C4-2B (cell line): ENCODE results near the gene IFITM1.
"Not testable (repeated sequence)": the region's sequence is repeated elsewhere in the genome, so short reads cannot be mapped to it uniquely, and the experiment has no call there.

Experiments
- H3K27ac ChIP-seq: fragments of 450-650 bp; 2 replicates; pipeline ENCODE4 v1.5.1; 2017
- ZFX ChIP-seq: fragments of 450-650 bp; IDR thresholded peaks from 2 replicates; pipeline ENCODE4 v1.6.1; 2017
- TF ChIP-seq, protein P1 (sequence below): fragments of 450-650 bp; conservative IDR thresholded peaks from 2 replicates; pipeline ENCODE4 v1.5.1; 2017; ENCODE audit warnings: mild to moderate bottlenecking

The IFITM1 gene

GRCh38 chr11:313304-313786 lies 495 bp upstream of the IFITM1 start:
- H3K27ac ChIP-seq = peak overlapping the region; percentile 44
- TF ChIP-seq, protein P1, sequence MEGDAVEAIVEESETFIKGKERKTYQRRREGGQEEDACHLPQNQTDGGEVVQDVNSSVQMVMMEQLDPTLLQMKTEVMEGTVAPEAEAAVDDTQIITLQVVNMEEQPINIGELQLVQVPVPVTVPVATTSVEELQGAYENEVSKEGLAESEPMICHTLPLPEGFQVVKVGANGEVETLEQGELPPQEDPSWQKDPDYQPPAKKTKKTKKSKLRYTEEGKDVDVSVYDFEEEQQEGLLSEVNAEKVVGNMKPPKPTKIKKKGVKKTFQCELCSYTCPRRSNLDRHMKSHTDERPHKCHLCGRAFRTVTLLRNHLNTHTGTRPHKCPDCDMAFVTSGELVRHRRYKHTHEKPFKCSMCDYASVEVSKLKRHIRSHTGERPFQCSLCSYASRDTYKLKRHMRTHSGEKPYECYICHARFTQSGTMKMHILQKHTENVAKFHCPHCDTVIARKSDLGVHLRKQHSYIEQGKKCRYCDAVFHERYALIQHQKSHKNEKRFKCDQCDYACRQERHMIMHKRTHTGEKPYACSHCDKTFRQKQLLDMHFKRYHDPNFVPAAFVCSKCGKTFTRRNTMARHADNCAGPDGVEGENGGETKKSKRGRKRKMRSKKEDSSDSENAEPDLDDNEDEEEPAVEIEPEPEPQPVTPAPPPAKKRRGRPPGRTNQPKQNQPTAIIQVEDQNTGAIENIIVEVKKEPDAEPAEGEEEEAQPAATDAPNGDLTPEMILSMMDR = no peak
- no peak; the same call in 1 of the 2 replicates for TF ChIP-seq ZFX

DNA sequence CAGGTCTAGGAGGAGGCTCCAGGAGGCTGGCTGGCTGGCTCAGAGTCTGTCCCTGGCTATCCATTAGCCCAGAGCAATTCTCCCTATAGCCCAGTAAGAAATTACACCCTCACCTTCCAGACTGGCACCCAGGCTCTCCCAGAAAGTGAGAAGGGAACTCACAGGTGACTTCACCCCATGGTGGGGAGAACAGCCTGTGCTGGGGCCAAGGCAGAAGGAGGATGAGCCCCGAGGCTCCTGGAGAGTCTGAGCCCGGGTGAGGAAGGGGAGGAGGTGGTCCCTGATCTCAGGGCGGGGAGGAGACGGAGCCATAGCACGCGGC lies 675 bp downstream of the IFITM1 start:
- not testable (repeated sequence) for H3K27ac ChIP-seq

DNA sequence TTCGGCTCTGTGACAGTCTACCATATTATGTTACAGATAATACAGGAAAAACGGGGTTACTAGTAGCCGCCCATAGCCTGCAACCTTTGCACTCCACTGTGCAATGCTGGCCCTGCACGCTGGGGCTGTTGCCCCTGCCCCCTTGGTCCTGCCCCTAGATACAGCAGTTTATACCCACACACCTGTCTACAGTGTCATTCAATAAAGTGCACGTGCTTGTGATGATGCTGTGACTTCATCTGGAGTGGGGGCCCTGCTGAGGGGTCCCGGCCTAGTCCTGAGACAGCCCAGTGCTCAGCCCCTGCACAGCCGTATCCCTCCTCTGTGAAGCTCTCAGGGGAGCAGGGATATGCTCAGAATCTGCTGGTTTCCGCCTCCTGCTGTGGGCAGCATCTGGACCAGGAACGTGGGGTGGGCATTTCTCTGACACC lies 1.2 kb downstream of the IFITM1 start:
- no peak for TF ChIP-seq ZFX
- TF ChIP-seq, protein P1 = no peak
- no peak overlapping the region for H3K27ac ChIP-seq

GRCh38 chr11:315516-315994 lies 1.7 kb downstream of the IFITM1 start:
- no peak for TF ChIP-seq ZFX
- TF ChIP-seq, protein P1 = no peak
- no peak overlapping the region for H3K27ac ChIP-seq

- no peak overlapping the region for H3K27ac ChIP-seq
- TF ChIP-seq ZFX = no peak
- TF ChIP-seq, protein P1 = no peak
Observed at GRCh38 chr11:316031-316701, 2.3 kb downstream of the IFITM1 start.

GRCh38 chr11:316891-317301 lies 3.1 kb downstream of the IFITM1 start:
- no peak overlapping the region for H3K27ac ChIP-seq
- TF ChIP-seq, protein P1 = no peak
- no peak for TF ChIP-seq ZFX

DNA sequence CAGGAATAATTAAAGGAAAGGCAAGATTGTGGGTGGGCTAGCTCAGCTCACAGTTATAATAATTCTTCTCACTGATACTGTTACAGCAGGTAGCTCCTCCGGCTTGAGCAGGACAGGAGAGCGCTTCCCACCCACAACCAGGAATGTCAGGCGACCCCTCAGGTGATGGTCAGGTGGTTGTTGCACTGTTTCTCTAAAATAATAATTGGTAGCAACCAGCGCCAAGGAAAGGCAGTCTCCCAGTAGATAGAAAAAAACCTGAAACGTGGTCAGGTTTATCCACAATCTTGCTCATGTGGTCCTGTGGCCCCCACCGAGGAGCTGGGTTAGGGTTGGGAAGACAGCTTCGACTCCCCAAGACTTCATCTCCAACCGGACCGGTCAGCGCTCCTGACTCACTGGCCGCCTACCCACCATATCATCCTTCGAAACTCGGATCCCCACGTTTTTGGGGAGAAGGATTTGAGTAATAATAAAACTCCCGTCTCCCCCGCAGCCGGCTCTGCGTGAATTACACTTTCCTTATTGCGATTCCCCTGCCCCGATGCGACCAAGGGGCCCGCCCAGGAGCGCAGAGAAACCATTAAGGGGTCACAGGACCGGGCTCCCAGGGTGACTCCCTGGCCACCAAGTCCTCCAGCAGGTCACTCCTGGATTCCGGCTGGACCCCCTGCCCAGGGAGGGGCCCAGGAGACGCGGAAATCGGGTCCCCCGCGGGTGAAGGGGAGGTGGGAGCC lies 4.0 kb downstream of the IFITM1 start:
- H3K27ac ChIP-seq = not testable (repeated sequence)

DNA sequence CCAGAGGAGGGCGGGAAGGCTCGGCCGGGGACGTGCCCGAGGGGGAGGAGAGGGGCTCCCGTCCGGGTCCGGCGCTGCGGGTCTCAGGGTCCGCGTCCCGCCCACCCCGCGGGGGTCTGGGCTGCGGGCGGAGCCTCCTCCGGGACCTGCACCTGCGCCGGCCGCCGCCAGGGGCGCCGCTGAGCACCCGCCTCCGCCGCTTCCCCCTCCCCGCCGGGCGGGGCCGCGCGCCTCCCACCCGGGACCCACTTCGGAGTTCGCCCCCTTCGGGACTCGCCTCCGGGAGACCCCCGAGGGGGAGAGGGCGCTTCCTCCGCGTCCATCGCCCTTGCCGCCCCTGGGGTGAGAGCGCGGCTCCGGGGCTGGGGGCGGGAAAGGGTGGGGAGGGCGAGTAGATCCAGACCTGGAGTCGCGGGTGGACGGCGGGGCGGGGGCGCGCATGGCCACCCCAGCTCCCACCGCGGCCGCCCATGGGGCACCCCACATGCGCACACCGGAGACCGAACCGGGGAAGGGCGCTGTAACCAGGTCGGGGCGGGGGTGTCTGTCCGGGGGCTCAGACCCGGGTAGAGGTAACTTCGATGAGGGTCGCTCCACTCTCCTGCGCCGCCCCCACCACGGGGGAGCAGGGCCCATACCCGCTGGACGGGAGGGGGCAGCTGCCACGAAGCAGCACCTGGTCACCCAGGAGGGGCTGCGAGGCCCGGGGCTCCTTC lies 4.7 kb downstream of the IFITM1 start:
- not testable (repeated sequence) for H3K27ac ChIP-seq

- not testable (repeated sequence) for H3K27ac ChIP-seq
Observed at GRCh38 chr11:319121-319887, 5.5 kb downstream of the IFITM1 start.

DNA sequence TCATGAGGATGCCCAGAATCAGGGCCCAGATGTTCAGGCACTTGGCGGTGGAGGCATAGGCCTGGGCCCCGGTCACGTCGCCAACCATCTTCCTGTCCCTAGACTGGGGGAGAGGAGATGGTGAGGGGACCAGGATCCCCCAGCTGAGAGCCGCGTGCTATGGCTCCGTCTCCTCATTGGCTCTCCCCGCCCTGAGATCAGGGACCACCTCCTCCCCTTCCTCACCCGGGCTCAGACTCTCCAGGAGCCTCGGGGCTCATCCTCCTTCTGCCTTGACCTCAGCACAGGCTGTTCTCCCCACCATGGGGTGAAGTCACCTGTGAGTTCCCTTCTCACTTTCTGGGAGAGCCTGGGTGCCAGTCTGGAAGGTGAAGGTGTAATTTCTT lies 6.0 kb downstream of the IFITM1 start:
- H3K27ac ChIP-seq = peak overlapping the region; percentile 86; the same call in 1 of the 2 replicates
